ENCODE results near the gene PCDHGC4. TPM values are rescaled to one million over a fixed set of nuclear protein-coding genes. Genes with fewer than 3 reads are reported as not detected.

Gene PCDHGC4
- polyA plus RNA-seq, 1 donor, result 1.7 TPM

DNA sequence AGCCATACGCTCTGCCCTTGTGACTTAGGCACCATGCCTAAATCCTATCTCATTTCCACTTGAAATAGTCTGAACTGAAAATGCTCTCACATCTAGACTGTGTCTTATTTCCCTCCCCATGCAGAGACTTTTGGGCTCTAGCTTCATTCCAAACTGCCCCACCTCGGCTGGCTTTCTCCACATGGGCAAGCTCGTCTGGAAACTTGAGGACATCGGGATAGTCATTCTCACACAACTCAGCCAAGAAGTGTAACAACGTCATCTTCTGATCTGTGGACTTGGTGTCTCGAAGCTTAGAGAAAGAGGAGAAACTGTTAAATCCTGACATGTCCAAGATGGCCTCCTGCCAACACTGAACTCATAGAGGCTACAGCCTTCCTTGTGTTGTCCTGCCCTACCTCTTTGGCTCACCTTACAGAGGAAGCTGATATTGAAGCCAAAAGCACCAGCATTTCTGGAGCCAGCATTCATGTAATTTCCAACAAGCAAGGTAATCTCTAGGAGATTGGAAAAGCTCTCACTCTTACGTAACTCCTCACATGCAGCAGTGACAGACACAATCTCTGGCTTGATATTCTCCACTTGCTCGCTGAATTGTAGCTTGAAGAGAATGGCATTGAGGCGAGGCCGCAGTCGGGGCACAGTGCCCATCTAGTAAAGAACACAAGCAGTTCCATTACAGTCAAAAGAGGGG lies 43.6 kb downstream of the PCDHGC4 start:
- DNase-seq, result peak in 1 of 2 donors; percentile 20
- H3K4me3 ChIP-seq (ENCODE audit: low read length), result no peak overlapping the region
- peaks cover 69% of the 10 kb centered on the region for H3K36me3 ChIP-seq (ENCODE audit: control insufficient read depth, insufficient read depth, low read length)
- peaks cover 17% of the 10 kb centered on the region for H3K4me1 ChIP-seq (ENCODE audit: control insufficient read depth, insufficient read depth, low read length)
- peak overlapping the region; percentile 31 for H3K27ac ChIP-seq (ENCODE audit: low read length)
- WGBS (ENCODE audit: insufficient coverage, low lambda C conversion rate), result 80% methylated on average over 1 of the region's 11 CpGs
- no peaks in the 10 kb centered on the region for H3K27me3 ChIP-seq (ENCODE audit: control insufficient read depth, insufficient read depth, low read length)
- no peaks in the 10 kb centered on the region for H3K9me3 ChIP-seq (ENCODE audit: control insufficient read depth, low read depth, low read length)

DNA sequence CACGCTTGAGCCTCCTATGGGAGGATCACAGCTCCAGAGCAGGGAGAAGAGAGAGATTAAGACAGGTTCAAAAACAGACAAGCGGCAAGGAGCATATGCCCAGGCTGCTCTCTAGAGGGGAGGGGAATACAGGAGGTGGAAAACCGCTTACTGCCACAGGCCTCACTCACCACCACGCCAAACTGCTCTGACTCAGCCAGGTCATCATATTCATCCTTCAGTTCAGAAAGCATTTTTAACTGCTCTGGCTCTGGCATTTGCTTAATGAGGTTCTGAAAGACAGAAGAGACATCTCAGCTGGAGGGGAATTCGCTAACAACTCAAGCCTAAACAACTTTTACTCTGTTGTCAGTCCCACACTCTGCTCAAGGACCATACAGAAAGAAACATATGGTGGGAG lies 44.2 kb downstream of the PCDHGC4 start:
- DNase-seq, result no peak
- H3K4me1 ChIP-seq (ENCODE audit: control insufficient read depth, insufficient read depth, low read length), result peaks cover 17% of the 10 kb centered on the region
- H3K9me3 ChIP-seq (ENCODE audit: control insufficient read depth, low read depth, low read length), result no peaks in the 10 kb centered on the region
- peak overlapping the region; percentile 31 for H3K27ac ChIP-seq (ENCODE audit: low read length)
- no CpG with 5 or more reads among the region's 5 CpGs for WGBS (ENCODE audit: insufficient coverage, low lambda C conversion rate)
- no peak overlapping the region for H3K4me3 ChIP-seq (ENCODE audit: low read length)
- no peaks in the 10 kb centered on the region for H3K27me3 ChIP-seq (ENCODE audit: control insufficient read depth, insufficient read depth, low read length)
- peaks cover 69% of the 10 kb centered on the region for H3K36me3 ChIP-seq (ENCODE audit: control insufficient read depth, insufficient read depth, low read length)

DNA sequence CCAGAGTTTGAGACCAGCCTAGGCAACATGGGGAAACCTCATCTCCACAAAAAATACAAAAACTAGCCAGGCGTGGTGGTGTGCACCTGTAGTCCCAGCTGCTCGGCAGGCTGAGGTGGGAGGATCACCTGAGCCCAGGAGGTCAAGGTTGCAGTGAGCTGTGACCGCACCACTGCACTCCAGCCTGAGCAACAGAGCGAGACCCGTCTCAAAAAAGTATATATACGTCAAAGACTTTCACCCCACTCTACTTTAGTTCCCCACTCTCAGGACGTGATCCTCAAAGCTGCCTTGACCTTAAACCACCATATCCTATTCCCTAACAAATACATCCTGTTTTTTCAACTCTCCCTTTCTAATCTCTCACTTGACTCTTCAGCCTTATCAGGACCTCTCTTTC lies 45.0 kb downstream of the PCDHGC4 start:
- no peaks in the 10 kb centered on the region for H3K27me3 ChIP-seq (ENCODE audit: control insufficient read depth, insufficient read depth, low read length)
- no peaks in the 10 kb centered on the region for H3K9me3 ChIP-seq (ENCODE audit: control insufficient read depth, low read depth, low read length)
- H3K27ac ChIP-seq (ENCODE audit: low read length), result no peak overlapping the region
- peaks cover 71% of the 10 kb centered on the region for H3K36me3 ChIP-seq (ENCODE audit: control insufficient read depth, insufficient read depth, low read length)
- H3K4me1 ChIP-seq (ENCODE audit: control insufficient read depth, insufficient read depth, low read length), result peaks cover 12% of the 10 kb centered on the region
- WGBS (ENCODE audit: insufficient coverage, low lambda C conversion rate), result 83% methylated on average over 1 of the region's 7 CpGs
- H3K4me3 ChIP-seq (ENCODE audit: low read length), result no peak overlapping the region
- no peak for DNase-seq

DNA sequence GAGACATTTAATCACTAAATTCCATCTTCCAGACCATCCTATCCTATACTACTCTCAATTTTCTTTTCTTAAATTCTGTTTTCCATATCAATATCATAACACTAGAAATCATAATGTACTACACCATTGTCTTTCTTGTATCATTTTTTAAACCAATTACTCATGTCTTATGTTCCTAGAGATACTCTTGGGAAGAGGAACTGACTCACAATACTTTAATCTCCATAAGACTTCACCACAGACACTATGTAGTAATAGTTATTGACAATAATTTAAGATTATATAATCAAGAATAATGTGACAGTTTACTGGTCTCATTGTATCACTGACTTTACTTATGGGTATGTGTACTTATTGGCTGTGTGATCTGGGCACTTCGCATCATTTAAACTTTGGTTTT lies 47.9 kb downstream of the PCDHGC4 start:
- Histone ChIP-seq H3K4me3 (ENCODE audit: low read length) (no peak overlapping the region), H3K27me3 (ENCODE audit: control insufficient read depth, insufficient read depth, low read length) (no peaks in the 10 kb centered on the region), H3K27ac (ENCODE audit: low read length) (no peak overlapping the region), H3K36me3 (ENCODE audit: control insufficient read depth, insufficient read depth, low read length) (peaks cover 53% of the 10 kb centered on the region), H3K9me3 (ENCODE audit: control insufficient read depth, low read depth, low read length) (no peaks in the 10 kb centered on the region), H3K4me1 (ENCODE audit: control insufficient read depth, insufficient read depth, low read length) (no peaks in the 10 kb centered on the region)
- DNase-seq, result no peak
- WGBS (ENCODE audit: insufficient coverage, low lambda C conversion rate), result no CpG with 5 or more reads among the region's 1 CpG

DNA sequence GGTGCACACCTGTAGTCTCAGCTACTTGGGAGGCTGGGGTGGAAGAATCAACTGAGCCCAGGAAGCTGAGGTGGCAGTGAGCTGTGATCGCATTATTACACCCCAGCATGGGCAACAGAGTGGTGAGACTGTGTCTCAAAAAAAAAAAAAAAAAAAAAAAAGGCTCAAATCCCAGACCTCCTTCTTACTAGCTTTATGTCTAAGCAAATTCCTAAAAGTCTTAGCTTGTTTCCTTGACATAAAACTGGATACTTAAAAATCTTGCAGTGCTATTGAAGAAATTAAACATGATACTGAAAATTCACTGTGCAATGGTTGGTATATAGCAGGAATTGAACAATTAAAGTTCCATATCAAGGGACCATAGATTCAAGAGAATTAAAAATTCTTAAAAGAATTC lies 49.1 kb downstream of the PCDHGC4 start:
- Histone ChIP-seq H3K27me3 (ENCODE audit: control insufficient read depth, insufficient read depth, low read length) (no peaks in the 10 kb centered on the region), H3K4me3 (ENCODE audit: low read length) (no peak overlapping the region), H3K36me3 (ENCODE audit: control insufficient read depth, insufficient read depth, low read length) (peaks cover 43% of the 10 kb centered on the region), H3K27ac (ENCODE audit: low read length) (no peak overlapping the region), H3K4me1 (ENCODE audit: control insufficient read depth, insufficient read depth, low read length) (no peaks in the 10 kb centered on the region), H3K9me3 (ENCODE audit: control insufficient read depth, low read depth, low read length) (no peaks in the 10 kb centered on the region)
- no CpG with 5 or more reads among the region's 1 CpG for WGBS (ENCODE audit: insufficient coverage, low lambda C conversion rate)
- DNase-seq, result no peak

DNA sequence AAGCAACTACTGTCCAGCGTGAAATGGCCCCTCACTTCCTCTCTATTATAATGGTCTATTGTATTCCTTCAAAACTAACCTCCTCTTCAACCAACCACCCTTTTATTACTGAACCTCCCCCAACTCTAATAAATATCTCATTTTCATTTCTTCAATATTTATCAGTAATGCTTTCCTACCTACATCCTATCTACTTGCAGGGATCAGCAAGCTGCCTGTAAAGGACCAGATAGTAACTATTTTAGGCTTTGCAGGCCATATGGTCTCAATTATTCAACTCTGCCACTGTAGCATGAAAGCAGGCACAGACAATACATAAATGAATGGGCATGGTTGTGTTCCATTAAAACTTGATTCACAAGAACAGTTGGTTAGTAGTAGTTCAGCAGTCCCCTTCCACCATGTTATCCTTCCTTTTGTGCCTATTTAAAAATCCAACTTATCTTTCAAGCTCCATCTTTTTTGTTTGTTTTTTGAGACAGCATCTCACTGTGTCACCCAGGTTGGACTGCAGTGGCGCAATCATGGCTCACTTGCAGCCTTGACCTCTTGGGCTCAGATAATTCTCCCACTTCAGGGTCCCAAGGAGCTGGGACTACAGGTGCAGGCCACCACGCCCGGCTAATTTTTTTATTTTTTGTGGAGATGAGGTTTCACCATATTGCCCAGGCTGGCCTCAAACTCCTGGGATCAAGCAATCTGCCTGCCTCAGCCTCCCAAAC lies 49.8 kb downstream of the PCDHGC4 start:
- DNase-seq, result no peak
- Histone ChIP-seq H3K27me3 (ENCODE audit: control insufficient read depth, insufficient read depth, low read length) (no peaks in the 10 kb centered on the region), H3K27ac (ENCODE audit: low read length) (no peak overlapping the region), H3K9me3 (ENCODE audit: control insufficient read depth, low read depth, low read length) (no peaks in the 10 kb centered on the region), H3K4me3 (ENCODE audit: low read length) (no peak overlapping the region), H3K36me3 (ENCODE audit: control insufficient read depth, insufficient read depth, low read length) (peaks cover 36% of the 10 kb centered on the region), H3K4me1 (ENCODE audit: control insufficient read depth, insufficient read depth, low read length) (no peaks in the 10 kb centered on the region)
- WGBS (ENCODE audit: insufficient coverage, low lambda C conversion rate), result 100% methylated on average over 1 of the region's 4 CpGs

Other genes starting within 250 kb of the PCDHGC4 start
- 3.0 TPM for gene PCDHB15, start 239.6 kb upstream of the PCDHGC4 start, polyA plus RNA-seq
- 0.04 TPM for gene SLC25A2, start 181.0 kb upstream of the PCDHGC4 start, polyA plus RNA-seq
- 88.9 TPM for gene TAF7, start 164.2 kb upstream of the PCDHGC4 start, polyA plus RNA-seq
- gene PCDHGA1, start 154.5 kb upstream of the PCDHGC4 start, polyA plus RNA-seq, result 0.30 TPM
- 1.3 TPM for gene PCDHGA2, start 146.3 kb upstream of the PCDHGC4 start, polyA plus RNA-seq
- gene PCDHGA3, start 141.2 kb upstream of the PCDHGC4 start, polyA plus RNA-seq, result 0.96 TPM
- gene PCDHGB1, start 134.9 kb upstream of the PCDHGC4 start, polyA plus RNA-seq, result 0.52 TPM
- gene PCDHGA4, start 130.0 kb upstream of the PCDHGC4 start, polyA plus RNA-seq, result 0.79 TPM
- 1.0 TPM for gene PCDHGB2, start 125.0 kb upstream of the PCDHGC4 start, polyA plus RNA-seq
- gene PCDHGA5, start 120.9 kb upstream of the PCDHGC4 start, polyA plus RNA-seq, result 1.5 TPM
- 0.85 TPM for gene PCDHGB3, start 114.8 kb upstream of the PCDHGC4 start, polyA plus RNA-seq
- gene PCDHGA6, start 111.1 kb upstream of the PCDHGC4 start, polyA plus RNA-seq, result 1.9 TPM
- 0.69 TPM for gene PCDHGA7, start 102.3 kb upstream of the PCDHGC4 start, polyA plus RNA-seq
- gene PCDHGB4, start 97.3 kb upstream of the PCDHGC4 start, polyA plus RNA-seq, result 1.4 TPM
- 0.19 TPM for gene PCDHGA8, start 92.4 kb upstream of the PCDHGC4 start, polyA plus RNA-seq
- gene PCDHGB5, start 87.1 kb upstream of the PCDHGC4 start, polyA plus RNA-seq, result 1.8 TPM
- 1.9 TPM for gene PCDHGA9, start 82.3 kb upstream of the PCDHGC4 start, polyA plus RNA-seq
- gene PCDHGB6, start 77.0 kb upstream of the PCDHGC4 start, polyA plus RNA-seq, result 2.9 TPM
- 2.1 TPM for gene PCDHGA10, start 72.0 kb upstream of the PCDHGC4 start, polyA plus RNA-seq
- 3.6 TPM for gene PCDHGB7, start 67.4 kb upstream of the PCDHGC4 start, polyA plus RNA-seq
- 1.4 TPM for gene PCDHGA11, start 64.0 kb upstream of the PCDHGC4 start, polyA plus RNA-seq
- gene PCDHGA12, start 54.5 kb upstream of the PCDHGC4 start, polyA plus RNA-seq, result 0.81 TPM
- 30.4 TPM for gene PCDHGC3, start 9.1 kb upstream of the PCDHGC4 start, polyA plus RNA-seq
- 0.39 TPM for gene PCDHGC5, start 4.1 kb downstream of the PCDHGC4 start, polyA plus RNA-seq
- 89.4 TPM for gene DIAPH1, start 134.0 kb downstream of the PCDHGC4 start, polyA plus RNA-seq
- gene HDAC3, start 151.8 kb downstream of the PCDHGC4 start, polyA plus RNA-seq, result 71.5 TPM
- gene RELL2, start 152.0 kb downstream of the PCDHGC4 start, polyA plus RNA-seq, result 2.0 TPM
- 21.4 TPM for gene FCHSD1, start 166.4 kb downstream of the PCDHGC4 start, polyA plus RNA-seq
- 17.5 TPM for gene ARAP3, start 197.2 kb downstream of the PCDHGC4 start, polyA plus RNA-seq

All from large intestine (tissue), 3 donors.